SK-N-SH treated with all-trans-retinoic acid at 6 μM for 48 hours (cell line): ENCODE data around the gene CETN3.

Experiments
- ARNTL ChIP-seq: fragments of 450-650 bp; formaldehyde crosslinking; IDR thresholded peaks from 2 replicates; pipeline ENCODE4 v1.5.0; 2020; ENCODE audit warnings: low read depth, mild to moderate bottlenecking, moderate library complexity, borderline replicate concordance
- BACH2 ChIP-seq: fragments of 250-450 bp; sonication (Bioruptor Pico); IDR thresholded peaks from 2 replicates; pipeline ENCODE4 v1.9.0; 2021; ENCODE audit warnings: mild to moderate bottlenecking, borderline replicate concordance
- GLIS3 ChIP-seq: fragments of 250-450 bp; sonication (Bioruptor Pico); IDR thresholded peaks from 2 replicates; pipeline ENCODE4 v1.5.0; 2020; ENCODE audit warnings: mild to moderate bottlenecking, moderate library complexity
- OSR1 ChIP-seq: fragments of 250-450 bp; sonication (Bioruptor Pico); IDR thresholded peaks from 2 replicates; pipeline ENCODE4 v1.8.0; 2022; ENCODE audit warnings: moderate library complexity, mild to moderate bottlenecking, inconsistent platforms
- RARB ChIP-seq: fragments of 250-450 bp; sonication (Bioruptor Pico); IDR thresholded peaks from 2 replicates; pipeline ENCODE4 v1.8.0; 2021; ENCODE audit warnings: mild to moderate bottlenecking, moderate library complexity
- TCF4 ChIP-seq: fragments of 250-450 bp; sonication (Bioruptor Pico); IDR thresholded peaks from 2 replicates; pipeline ENCODE4 v1.8.0; 2021; ENCODE audit warnings: mild to moderate bottlenecking, moderate library complexity, borderline replicate concordance
- ZNF565 ChIP-seq: fragments of 450-650 bp; formaldehyde crosslinking; conservative IDR thresholded peaks from 2 replicates; pipeline ENCODE4 v1.5.0; 2020; ENCODE audit warnings: low read depth, mild to moderate bottlenecking, moderate library complexity
- ZNF8 ChIP-seq: fragments of 450-650 bp; formaldehyde crosslinking; IDR thresholded peaks from 2 replicates; pipeline ENCODE4 v1.5.0; 2020; ENCODE audit warnings: mild to moderate bottlenecking, moderate library complexity
- TF ChIP-seq, protein P1 (sequence below): fragments of 250-450 bp; sonication (Bioruptor Pico); IDR thresholded peaks from 2 replicates; pipeline ENCODE4 v1.5.1; 2021; ENCODE audit warnings: mild to moderate bottlenecking, moderate library complexity
- TF ChIP-seq, protein P2 (sequence below): fragments of 250-450 bp; sonication (Bioruptor Pico); IDR thresholded peaks from 2 replicates; pipeline ENCODE4 v1.5.1; 2020; ENCODE audit warnings: low read depth, mild to moderate bottlenecking, moderate library complexity
- TF ChIP-seq, protein P3 (sequence below): fragments of 250-450 bp; sonication (Bioruptor Pico); IDR thresholded peaks from 2 replicates; pipeline ENCODE4 v1.8.0; 2021; ENCODE audit warnings: low read depth, mild to moderate bottlenecking, moderate library complexity, borderline replicate concordance
- TF ChIP-seq, protein P4 (sequence below): fragments of 250-450 bp; sonication (Bioruptor Pico); IDR thresholded peaks from 2 replicates; pipeline ENCODE4 v1.5.0; 2020; ENCODE audit warnings: mild to moderate bottlenecking, moderate library complexity

DNA sequence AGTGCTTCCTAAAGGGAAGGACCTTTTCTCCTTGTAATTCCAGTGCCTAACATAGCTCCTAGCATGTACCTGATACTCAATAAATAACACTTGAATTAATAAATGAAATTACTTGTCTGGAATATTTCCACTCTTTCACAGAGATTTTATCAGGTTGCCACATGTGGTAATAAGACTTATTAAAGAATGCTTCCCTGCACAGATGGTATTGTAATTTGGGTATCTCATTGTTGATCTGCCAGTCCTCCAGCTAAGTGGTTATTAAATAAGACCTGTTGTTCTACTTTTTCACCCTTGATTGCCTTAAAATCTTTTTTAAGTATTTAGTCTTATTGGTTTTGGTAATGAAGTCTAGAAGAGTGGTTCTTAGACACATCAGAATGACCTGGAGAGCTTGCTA lies 28.1 kb upstream of the CETN3 start:
- TF ChIP-seq, protein P1, sequence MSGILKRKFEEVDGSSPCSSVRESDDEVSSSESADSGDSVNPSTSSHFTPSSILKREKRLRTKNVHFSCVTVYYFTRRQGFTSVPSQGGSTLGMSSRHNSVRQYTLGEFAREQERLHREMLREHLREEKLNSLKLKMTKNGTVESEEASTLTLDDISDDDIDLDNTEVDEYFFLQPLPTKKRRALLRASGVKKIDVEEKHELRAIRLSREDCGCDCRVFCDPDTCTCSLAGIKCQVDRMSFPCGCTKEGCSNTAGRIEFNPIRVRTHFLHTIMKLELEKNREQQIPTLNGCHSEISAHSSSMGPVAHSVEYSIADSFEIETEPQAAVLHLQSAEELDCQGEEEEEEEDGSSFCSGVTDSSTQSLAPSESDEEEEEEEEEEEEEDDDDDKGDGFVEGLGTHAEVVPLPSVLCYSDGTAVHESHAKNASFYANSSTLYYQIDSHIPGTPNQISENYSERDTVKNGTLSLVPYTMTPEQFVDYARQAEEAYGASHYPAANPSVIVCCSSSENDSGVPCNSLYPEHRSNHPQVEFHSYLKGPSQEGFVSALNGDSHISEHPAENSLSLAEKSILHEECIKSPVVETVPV (CRISPR knock-in tag) = peak; percentile 80
- TF ChIP-seq ZNF565 (CRISPR knock-in tag) = no peak
- no peak for TF ChIP-seq BACH2 (CRISPR knock-in tag)
- no peak; the same call in 1 of the 2 replicates for TF ChIP-seq GLIS3
- TF ChIP-seq, protein P2, sequence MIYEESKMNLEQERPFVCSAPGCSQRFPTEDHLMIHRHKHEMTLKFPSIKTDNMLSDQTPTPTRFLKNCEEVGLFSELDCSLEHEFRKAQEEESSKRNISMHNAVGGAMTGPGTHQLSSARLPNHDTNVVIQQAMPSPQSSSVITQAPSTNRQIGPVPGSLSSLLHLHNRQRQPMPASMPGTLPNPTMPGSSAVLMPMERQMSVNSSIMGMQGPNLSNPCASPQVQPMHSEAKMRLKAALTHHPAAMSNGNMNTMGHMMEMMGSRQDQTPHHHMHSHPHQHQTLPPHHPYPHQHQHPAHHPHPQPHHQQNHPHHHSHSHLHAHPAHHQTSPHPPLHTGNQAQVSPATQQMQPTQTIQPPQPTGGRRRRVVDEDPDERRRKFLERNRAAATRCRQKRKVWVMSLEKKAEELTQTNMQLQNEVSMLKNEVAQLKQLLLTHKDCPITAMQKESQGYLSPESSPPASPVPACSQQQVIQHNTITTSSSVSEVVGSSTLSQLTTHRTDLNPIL (CRISPR knock-in tag) = no peak
- no peak for TF ChIP-seq ARNTL (CRISPR knock-in tag)
- TF ChIP-seq, protein P3, sequence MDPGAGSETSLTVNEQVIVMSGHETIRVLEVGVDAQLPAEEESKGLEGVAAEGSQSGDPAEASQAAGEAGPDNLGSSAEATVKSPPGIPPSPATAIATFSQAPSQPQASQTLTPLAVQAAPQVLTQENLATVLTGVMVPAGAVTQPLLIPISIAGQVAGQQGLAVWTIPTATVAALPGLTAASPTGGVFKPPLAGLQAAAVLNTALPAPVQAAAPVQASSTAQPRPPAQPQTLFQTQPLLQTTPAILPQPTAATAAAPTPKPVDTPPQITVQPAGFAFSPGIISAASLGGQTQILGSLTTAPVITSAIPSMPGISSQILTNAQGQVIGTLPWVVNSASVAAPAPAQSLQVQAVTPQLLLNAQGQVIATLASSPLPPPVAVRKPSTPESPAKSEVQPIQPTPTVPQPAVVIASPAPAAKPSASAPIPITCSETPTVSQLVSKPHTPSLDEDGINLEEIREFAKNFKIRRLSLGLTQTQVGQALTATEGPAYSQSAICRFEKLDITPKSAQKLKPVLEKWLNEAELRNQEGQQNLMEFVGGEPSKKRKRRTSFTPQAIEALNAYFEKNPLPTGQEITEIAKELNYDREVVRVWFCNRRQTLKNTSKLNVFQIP (CRISPR knock-in tag) = no peak
- TF ChIP-seq RARB = no peak
- peak; percentile 40; the same call in 1 of the 2 replicates for TF ChIP-seq ZNF8 (CRISPR knock-in tag)
- TF ChIP-seq TCF4 (CRISPR knock-in tag) = peak; percentile 96
- no peak for TF ChIP-seq OSR1 (CRISPR knock-in tag)
- TF ChIP-seq, protein P4, sequence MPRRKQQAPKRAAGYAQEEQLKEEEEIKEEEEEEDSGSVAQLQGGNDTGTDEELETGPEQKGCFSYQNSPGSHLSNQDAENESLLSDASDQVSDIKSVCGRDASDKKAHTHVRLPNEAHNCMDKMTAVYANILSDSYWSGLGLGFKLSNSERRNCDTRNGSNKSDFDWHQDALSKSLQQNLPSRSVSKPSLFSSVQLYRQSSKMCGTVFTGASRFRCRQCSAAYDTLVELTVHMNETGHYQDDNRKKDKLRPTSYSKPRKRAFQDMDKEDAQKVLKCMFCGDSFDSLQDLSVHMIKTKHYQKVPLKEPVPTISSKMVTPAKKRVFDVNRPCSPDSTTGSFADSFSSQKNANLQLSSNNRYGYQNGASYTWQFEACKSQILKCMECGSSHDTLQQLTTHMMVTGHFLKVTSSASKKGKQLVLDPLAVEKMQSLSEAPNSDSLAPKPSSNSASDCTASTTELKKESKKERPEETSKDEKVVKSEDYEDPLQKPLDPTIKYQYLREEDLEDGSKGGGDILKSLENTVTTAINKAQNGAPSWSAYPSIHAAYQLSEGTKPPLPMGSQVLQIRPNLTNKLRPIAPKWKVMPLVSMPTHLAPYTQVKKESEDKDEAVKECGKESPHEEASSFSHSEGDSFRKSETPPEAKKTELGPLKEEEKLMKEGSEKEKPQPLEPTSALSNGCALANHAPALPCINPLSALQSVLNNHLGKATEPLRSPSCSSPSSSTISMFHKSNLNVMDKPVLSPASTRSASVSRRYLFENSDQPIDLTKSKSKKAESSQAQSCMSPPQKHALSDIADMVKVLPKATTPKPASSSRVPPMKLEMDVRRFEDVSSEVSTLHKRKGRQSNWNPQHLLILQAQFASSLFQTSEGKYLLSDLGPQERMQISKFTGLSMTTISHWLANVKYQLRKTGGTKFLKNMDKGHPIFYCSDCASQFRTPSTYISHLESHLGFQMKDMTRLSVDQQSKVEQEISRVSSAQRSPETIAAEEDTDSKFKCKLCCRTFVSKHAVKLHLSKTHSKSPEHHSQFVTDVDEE (CRISPR knock-in tag) = peak; percentile 84; the same call in 1 of the 2 replicates
